Uterus (tissue), 4 donors: ENCODE measurements around the gene EVI5L. TPM values are rescaled to one million over a fixed set of nuclear protein-coding genes. Genes with fewer than 3 reads are reported as not detected.

ENCODE experiments used
- DNase-seq, 2 donors: peaks; one replicate each; pipeline ENCODE4 v3.0.0-alpha.2; 2019 to 2020
- H3K27ac ChIP-seq, 2 donors: fragments of 200-600 bp; sonication (generic); 1 replicate in 1 of 2; 2 replicates in 1 of 2; pipeline ENCODE4 v1.5.1; 2016 to 2018
- H3K27me3 ChIP-seq, 2 donors: fragments of 200-600 bp; sonication (generic); one replicate each; pipeline ENCODE4 v1.5.1; 2018 to 2019; ENCODE audit warnings: control low read depth in 1 of 2
- H3K36me3 ChIP-seq, 2 donors: fragments of 200-600 bp; sonication (generic); one replicate each; pipeline ENCODE4 v1.5.1; 2019; ENCODE audit warnings: control low read depth in 1 of 2
- H3K4me1 ChIP-seq, 2 donors: fragments of 200-600 bp; sonication (generic); one replicate each; pipeline ENCODE4 v1.5.1; 2018 to 2019; ENCODE audit warnings: control low read depth in 1 of 2
- H3K4me3 ChIP-seq, 2 donors: fragments of 200-600 bp; sonication (generic); 1 replicate in 1 of 2; 2 replicates in 1 of 2; pipeline ENCODE4 v1.5.1; 2018 to 2019; ENCODE audit warnings: mild to moderate bottlenecking in 1 of 2
- H3K9me3 ChIP-seq, 2 donors: fragments of 200-600 bp; sonication (generic); one replicate each; pipeline ENCODE4 v1.5.1; 2019; ENCODE audit warnings: control low read depth in 1 of 2
- CTCF ChIP-seq, 4 experiments: fragments of 200-600 bp in 2 of 4; fragments of 450-650 bp in 2 of 4; sonication (generic) in 2 of 4; IDR thresholded peaks; one replicate each; pipeline ENCODE4 v1.5.1; 2016 to 2019; ENCODE audit warnings: antibody characterized with exemption in 4 of 4, mild to moderate bottlenecking in 2 of 4, moderate library complexity in 1 of 4
- POLR2A ChIP-seq, 2 donors: fragments of 450-650 bp; IDR thresholded peaks; one replicate each; pipeline ENCODE4 v1.6.1; 2016; ENCODE audit warnings: antibody characterized with exemption in 2 of 2, mild to moderate bottlenecking in 1 of 2, moderate library complexity in 1 of 2
- intact Hi-C: fragments of 100-400 bp; cut with DNase I; formaldehyde crosslinking; loops from one replicate; pipeline ENCODE4 v1.15.1; 2023; ENCODE audit warnings: low total_unique reads
- total RNA-seq, 4 donors: library from RNA; depleted of rRNA in 3 of 4; stranded (reverse); fragments of >200 nt in 3 of 4; gene quantifications; one replicate each; pipeline versions ENCODE4 v1.1.0 to v1.2.4, GENCODE V29; 2014 to 2023
- donor health status: DM: yes; HTN: yes; CAD: no.

EVI5L gene
- total RNA-seq, 4 donors from 2014 or later: 9.1 to 14.9 (median 12.4) TPM

- no peak overlapping the region for H3K27ac ChIP-seq
- H3K4me3 ChIP-seq: no peak overlapping the region
- peaks cover 9 to 10% of the 10 kb centered on the region in 2 donors for H3K4me1 ChIP-seq
- DNase-seq: peak in 1 of 2 donors; percentile 9
- no peaks in the 10 kb centered on the region for H3K36me3 ChIP-seq
- intact Hi-C loops: no loop called here
- TF ChIP-seq CTCF (IDR thresholded peaks at IDR 0.05) (no peak), POLR2A (IDR thresholded peaks at IDR 0.05) (no peak)
- H3K9me3 ChIP-seq: no peaks in the 10 kb centered on the region
- no peaks in the 10 kb centered on the region for H3K27me3 ChIP-seq
Measured at GRCh38 chr19:7909471-7910067, 79.6 kb downstream of the EVI5L start.

- Histone ChIP-seq H3K27me3 (peaks cover 0 to under 1% of the 10 kb centered on the region in 2 donors), H3K36me3 (no peaks in the 10 kb centered on the region), H3K27ac (no peak overlapping the region), H3K4me3 (no peak overlapping the region), H3K9me3 (no peaks in the 10 kb centered on the region), H3K4me1 (peaks cover under 1% of the 10 kb centered on the region in 2 donors)
- intact Hi-C loops: no loop called here
- peak in 1 of 2 donors; percentile 17 for DNase-seq
- TF ChIP-seq POLR2A (IDR thresholded peaks at IDR 0.05) (no peak), CTCF (IDR thresholded peaks at IDR 0.05) (no peak)
Measured at GRCh38 chr19:7910321-7911161, 80.5 kb downstream of the EVI5L start.

- H3K4me3 ChIP-seq: no peak overlapping the region
- no peak for DNase-seq
- no peak overlapping the region for H3K27ac ChIP-seq
- peaks cover 0 to 11% of the 10 kb centered on the region in 2 donors for H3K4me1 ChIP-seq
- no peaks in the 10 kb centered on the region for H3K9me3 ChIP-seq
- no peaks in the 10 kb centered on the region for H3K36me3 ChIP-seq
- intact Hi-C loops: no loop called here
- TF ChIP-seq CTCF (IDR thresholded peaks at IDR 0.05): no peak
- peaks cover 5 to 6% of the 10 kb centered on the region in 2 donors for H3K27me3 ChIP-seq
Measured at GRCh38 chr19:7911508-7912143, 81.6 kb downstream of the EVI5L start.

GRCh38 chr19:7912144-7912696 lies 82.2 kb downstream of the EVI5L start:
- Histone ChIP-seq H3K4me1 (peaks cover 0 to 14% of the 10 kb centered on the region in 2 donors), H3K27ac (no peak overlapping the region), H3K27me3 (peaks cover 6 to 7% of the 10 kb centered on the region in 2 donors), H3K9me3 (no peaks in the 10 kb centered on the region), H3K36me3 (no peaks in the 10 kb centered on the region), H3K4me3 (no peak overlapping the region)
- TF ChIP-seq POLR2A (IDR thresholded peaks at IDR 0.05): no peak
- TF ChIP-seq CTCF (IDR thresholded peaks at IDR 0.05): no peak
- DNase-seq: peak in 1 of 2 donors; percentile 17
- intact Hi-C loops: no loop called here
